Measurements from ENCODE around the gene ERICH3.

DNA sequence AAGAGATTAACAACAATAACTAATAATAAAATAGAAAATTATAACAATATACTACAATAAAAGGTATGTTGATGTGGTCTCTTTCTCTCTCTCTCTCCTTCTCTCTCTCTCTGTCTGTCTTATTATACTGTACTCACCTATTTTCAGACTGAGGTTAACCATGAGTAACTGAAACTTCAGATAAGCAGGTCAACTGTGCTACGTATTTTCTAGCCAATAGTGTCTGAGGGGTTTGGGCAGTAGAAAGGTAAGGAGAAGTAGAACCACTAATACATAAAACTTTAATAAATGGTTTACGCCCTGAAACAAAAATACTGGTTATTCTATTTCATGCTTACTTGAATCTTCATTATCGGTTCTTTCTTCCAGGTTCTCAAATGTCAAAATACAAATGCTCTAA, 90.2 kb downstream of the ERICH3 start:
- TF ChIP-seq, protein P1, sequence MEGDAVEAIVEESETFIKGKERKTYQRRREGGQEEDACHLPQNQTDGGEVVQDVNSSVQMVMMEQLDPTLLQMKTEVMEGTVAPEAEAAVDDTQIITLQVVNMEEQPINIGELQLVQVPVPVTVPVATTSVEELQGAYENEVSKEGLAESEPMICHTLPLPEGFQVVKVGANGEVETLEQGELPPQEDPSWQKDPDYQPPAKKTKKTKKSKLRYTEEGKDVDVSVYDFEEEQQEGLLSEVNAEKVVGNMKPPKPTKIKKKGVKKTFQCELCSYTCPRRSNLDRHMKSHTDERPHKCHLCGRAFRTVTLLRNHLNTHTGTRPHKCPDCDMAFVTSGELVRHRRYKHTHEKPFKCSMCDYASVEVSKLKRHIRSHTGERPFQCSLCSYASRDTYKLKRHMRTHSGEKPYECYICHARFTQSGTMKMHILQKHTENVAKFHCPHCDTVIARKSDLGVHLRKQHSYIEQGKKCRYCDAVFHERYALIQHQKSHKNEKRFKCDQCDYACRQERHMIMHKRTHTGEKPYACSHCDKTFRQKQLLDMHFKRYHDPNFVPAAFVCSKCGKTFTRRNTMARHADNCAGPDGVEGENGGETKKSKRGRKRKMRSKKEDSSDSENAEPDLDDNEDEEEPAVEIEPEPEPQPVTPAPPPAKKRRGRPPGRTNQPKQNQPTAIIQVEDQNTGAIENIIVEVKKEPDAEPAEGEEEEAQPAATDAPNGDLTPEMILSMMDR (conservative IDR thresholded peaks at IDR 0.05; ENCODE audit: low read length): no peak
- no peak for TF ChIP-seq EZH2phosphoT487 (IDR thresholded peaks at IDR 0.05; ENCODE audit: borderline replicate concordance)

Measured in Loucy (cell line).